ENCODE data around the gene DLGAP4.

Gene DLGAP4

DNA sequence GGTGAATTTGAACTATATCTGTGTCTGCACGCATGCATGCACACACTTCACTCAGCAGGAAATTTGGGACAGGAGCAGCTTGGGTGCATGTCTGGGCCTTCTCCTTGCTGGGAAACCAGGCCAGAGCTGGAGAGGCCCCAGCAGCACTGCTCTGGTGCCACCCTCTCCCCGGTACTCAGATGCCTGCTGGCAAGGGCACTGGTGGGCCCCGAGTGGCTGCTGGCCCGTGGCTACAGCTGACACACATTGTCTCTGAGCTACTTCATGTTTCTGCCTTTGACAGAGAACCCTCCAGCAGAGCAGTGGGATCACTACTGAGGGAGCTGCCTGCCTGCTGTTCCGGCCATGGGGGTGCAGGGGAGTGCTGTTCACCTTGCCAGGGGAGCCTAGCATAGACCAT, 37.5 kb downstream of the DLGAP4 start:
- TF ChIP-seq, protein P1, sequence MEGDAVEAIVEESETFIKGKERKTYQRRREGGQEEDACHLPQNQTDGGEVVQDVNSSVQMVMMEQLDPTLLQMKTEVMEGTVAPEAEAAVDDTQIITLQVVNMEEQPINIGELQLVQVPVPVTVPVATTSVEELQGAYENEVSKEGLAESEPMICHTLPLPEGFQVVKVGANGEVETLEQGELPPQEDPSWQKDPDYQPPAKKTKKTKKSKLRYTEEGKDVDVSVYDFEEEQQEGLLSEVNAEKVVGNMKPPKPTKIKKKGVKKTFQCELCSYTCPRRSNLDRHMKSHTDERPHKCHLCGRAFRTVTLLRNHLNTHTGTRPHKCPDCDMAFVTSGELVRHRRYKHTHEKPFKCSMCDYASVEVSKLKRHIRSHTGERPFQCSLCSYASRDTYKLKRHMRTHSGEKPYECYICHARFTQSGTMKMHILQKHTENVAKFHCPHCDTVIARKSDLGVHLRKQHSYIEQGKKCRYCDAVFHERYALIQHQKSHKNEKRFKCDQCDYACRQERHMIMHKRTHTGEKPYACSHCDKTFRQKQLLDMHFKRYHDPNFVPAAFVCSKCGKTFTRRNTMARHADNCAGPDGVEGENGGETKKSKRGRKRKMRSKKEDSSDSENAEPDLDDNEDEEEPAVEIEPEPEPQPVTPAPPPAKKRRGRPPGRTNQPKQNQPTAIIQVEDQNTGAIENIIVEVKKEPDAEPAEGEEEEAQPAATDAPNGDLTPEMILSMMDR (conservative IDR thresholded peaks at IDR 0.05; ENCODE audit: control insufficient read depth, insufficient read depth, low read depth, low read length) = no peak
- no peak overlapping the region for H3K4me3 ChIP-seq (ENCODE audit: control insufficient read depth, low read depth, low read length)
- DNase-seq (ENCODE audit: low read depth) = no peak

DNA sequence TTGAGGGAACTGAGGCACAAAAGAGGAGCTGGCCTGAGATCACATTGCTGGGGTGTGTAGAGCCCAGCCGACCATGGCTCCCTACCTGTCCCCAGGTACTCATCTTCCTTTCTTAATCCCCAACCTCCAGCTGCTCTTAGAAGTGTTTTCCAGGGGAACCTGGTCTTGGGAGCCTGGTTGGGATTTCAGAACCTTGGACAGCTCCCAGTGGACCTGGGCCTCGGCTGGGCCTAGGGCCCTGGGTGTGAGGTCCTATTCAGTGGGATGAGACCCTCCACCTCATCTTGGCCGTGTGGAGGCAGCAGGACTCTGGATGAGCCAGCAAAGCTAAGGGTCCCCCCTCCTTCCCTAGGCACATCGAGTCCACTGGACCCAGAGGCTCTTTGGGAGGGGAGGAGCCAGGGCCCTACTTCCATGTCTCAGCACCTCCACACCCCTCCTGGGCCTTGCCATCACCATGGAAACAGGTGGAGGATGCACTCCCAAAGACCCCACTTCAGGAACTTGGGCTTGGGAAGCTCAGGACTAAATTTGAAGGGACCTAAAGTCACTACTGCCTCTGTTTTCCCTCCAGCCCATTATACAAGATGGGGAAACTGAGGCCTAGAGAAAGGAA, 38.5 kb downstream of the DLGAP4 start:
- H3K4me3 ChIP-seq (ENCODE audit: control insufficient read depth, low read depth, low read length) = no peak overlapping the region
- TF ChIP-seq, protein P1 (conservative IDR thresholded peaks at IDR 0.05; ENCODE audit: control insufficient read depth, insufficient read depth, low read depth, low read length) = no peak
- DNase-seq (ENCODE audit: low read depth) = peak; percentile 41

GRCh38 chr20:36346256-36346655, 40.1 kb downstream of the DLGAP4 start:
- no peak overlapping the region for H3K4me3 ChIP-seq (ENCODE audit: control insufficient read depth, low read depth, low read length)
- TF ChIP-seq, protein P1 (conservative IDR thresholded peaks at IDR 0.05; ENCODE audit: control insufficient read depth, insufficient read depth, low read depth, low read length) = no peak
- DNase-seq (ENCODE audit: low read depth) = no peak

DNA sequence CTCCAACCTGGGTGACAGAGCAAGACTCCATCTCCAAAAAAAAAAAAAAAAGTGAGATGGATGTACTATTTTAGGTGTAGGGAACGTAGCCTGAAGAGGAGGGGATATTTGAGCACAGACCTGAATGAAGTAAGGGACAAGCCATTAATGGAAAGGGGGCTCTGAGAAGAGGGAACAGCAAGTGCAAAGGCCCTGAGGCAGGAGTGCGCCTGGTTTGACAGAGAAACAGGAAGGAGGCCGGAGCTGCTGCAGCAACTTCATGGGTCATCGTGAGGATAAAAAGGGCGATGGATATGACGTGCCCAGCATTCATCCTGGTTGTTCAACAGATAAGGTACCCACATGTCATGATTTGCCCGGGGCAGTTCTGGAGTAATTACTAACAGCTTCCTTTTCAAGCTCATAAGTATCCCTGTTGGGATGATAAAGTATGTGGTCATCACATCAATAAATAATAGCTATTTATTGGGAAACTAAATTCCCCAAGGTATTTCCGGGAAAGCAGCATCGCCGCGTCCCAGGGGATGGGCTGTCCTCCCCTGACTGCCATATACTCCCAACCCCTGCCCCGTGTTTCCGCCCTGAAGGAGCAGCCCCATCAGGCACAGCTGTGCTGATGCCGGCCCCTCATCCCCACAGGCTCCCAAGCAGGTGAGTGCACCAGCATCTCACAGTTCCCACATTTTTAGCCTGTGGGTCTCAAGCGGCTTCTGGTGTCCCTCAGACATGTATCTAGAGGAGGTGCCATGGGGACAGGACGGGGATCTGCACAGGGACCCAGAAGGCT, 43.4 kb downstream of the DLGAP4 start:
- TF ChIP-seq, protein P1 (conservative IDR thresholded peaks at IDR 0.05; ENCODE audit: control insufficient read depth, insufficient read depth, low read depth, low read length) = no peak
- no peak for DNase-seq (ENCODE audit: low read depth)

DNA sequence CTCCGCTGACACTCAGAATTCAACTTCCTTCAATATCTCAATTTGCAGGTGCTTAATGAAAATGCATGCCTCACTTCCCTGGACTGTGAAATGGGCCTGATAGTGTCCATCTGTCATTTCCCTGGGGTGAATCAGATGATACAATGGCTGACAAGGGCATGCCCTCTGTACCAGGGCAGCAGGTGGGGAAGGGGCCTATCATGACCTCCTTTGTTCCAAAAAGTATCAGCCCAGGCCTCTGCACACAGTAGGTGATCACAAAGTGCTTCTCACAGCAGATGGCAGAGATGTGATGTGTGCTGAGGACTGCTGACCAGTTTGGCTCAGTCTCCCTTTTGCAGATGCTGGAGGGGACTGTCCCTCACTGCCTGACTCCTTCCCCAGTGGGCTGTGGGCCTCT, 44.3 kb downstream of the DLGAP4 start:
- H3K4me3 ChIP-seq (ENCODE audit: control insufficient read depth, low read depth, low read length) = no peak overlapping the region
- TF ChIP-seq, protein P1 (conservative IDR thresholded peaks at IDR 0.05; ENCODE audit: control insufficient read depth, insufficient read depth, low read depth, low read length) = no peak
- no peak for DNase-seq (ENCODE audit: low read depth)

More for the DNA sequence above, 43.4 kb downstream of the DLGAP4 start:
- no peak overlapping the region for H3K4me3 ChIP-seq (ENCODE audit: control insufficient read depth, low read depth, low read length)

DNA sequence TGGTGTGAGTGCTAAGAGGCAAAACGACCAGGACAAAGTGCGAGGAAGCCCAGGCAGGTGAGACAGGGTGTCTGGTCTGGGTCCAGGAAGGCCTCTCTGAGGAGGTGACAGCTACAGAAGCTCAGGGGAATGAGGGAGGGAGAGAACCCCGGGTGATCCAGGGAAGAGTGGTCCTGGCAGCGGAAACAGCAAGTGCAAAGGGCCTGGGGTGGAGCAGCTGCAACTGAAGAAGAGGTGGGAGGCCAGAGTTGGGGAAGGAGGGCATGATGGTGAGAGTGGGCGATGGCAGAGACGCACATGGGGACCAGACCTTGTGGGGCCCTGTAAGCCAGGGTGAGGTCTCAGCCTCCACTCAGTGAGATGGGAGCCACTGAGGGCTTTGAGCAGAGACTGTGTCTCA, 45.8 kb downstream of the DLGAP4 start:
- TF ChIP-seq, protein P1 (conservative IDR thresholded peaks at IDR 0.05; ENCODE audit: control insufficient read depth, insufficient read depth, low read depth, low read length) = no peak
- no peak overlapping the region for H3K4me3 ChIP-seq (ENCODE audit: control insufficient read depth, low read depth, low read length)
- no peak for DNase-seq (ENCODE audit: low read depth)
